ENCODE measurements around the gene ADAMTSL4.

Gene ADAMTSL4

DNA sequence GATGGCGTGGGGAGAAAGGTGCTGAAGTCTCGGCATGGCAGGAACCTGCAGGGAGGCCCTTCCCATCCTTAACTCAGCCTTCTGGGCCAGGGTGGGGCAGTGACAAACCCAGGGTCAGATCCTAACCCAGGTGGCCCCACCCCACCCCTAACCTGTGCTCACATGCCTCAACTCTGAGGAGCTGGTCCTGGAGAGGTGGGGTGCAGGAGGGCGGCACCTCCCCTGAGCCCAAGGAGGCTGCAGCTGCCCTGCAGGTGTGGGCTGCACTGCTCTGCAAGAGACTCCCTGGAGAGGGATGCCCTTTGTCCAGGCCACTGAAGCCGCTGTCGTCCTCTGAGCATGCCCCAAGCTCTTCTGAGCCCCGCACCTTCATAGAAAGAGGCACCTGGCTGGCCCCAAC is 15.2 kb upstream of the ADAMTSL4 start:
- in situ Hi-C loops (cut with MboI; ENCODE audit: low sequenced_read_pairs) = no loop called here

DNA sequence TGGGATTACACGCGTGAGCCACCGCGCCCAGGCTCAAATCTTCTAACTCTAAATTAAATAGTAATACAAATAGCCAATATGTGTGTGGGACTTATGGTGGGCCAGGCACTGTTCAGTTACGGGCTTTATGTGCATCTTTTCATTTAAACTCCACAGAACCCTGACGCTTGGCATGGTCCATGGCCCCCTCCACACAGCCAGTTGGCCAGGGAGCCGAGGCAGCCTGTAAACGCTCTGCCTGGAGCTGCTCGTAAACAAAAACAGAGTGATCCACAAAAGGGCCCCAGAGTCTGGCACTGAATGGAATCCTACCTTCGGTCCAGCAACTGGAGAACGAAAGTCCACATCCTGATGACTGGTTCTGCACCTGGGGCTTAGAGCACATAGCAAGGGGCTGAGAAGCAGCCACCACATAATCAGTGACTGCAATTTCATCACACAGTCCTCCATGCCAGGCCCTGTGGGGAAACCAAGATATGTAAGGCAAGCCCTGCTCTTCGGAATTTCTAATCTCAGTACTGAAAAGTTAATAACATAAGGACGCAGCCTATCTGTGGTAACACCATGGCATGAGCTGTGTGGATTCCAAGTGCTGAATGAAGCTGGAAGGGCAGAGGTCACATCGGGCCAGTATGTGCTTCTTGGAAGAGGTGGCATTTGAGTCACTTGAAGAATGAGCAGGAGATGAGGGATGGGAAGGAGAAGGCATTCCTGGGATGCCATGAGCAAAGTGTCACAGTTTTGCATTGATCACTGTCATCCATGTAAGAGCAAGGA is 13.5 kb upstream of the ADAMTSL4 start:
- in situ Hi-C loops (cut with MboI; ENCODE audit: low sequenced_read_pairs) = no loop called here

DNA sequence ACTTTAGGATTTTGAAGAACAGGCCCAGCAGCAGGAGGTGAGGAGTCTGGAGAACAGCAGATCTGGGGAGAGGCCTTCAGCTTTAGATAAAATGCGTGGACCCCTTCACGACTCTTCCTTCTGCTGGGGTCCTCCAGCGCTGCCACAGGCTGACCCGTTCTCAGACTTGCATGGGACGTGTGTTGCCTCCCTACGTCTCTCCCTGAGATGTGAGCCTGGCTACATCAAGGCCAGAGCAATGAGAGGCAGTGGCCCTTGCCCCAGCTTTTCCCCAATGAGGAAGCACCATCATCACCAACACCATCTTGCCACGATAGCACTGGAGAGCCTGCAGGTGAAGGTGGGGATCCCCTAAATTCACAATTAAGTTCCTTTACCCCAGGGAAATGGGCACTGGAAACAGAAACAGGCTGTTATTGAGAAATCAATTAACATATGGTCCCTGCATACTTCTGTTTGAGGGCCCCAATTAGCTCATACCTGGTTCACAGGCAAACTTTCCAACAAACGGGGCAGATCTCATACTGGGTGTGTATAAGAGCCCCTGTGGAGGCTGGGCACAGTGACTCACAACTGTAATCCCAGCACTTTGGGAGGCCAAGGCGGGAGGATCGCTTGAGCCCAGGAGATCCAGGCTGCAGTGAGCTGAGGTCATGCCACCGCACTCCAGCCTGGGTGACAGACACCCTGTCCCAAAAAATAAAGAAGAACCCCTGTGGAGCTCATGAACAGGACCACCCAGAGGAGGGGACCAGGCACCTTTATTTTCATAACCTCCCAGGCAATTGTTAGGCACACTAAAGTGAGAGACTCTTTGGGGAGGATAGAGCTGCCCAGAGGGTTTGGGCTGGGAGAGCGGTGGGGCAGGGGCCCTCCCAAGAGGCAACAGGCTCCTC is 12.1 kb upstream of the ADAMTSL4 start:
- in situ Hi-C loops (cut with MboI; ENCODE audit: low sequenced_read_pairs) = no loop called here

DNA sequence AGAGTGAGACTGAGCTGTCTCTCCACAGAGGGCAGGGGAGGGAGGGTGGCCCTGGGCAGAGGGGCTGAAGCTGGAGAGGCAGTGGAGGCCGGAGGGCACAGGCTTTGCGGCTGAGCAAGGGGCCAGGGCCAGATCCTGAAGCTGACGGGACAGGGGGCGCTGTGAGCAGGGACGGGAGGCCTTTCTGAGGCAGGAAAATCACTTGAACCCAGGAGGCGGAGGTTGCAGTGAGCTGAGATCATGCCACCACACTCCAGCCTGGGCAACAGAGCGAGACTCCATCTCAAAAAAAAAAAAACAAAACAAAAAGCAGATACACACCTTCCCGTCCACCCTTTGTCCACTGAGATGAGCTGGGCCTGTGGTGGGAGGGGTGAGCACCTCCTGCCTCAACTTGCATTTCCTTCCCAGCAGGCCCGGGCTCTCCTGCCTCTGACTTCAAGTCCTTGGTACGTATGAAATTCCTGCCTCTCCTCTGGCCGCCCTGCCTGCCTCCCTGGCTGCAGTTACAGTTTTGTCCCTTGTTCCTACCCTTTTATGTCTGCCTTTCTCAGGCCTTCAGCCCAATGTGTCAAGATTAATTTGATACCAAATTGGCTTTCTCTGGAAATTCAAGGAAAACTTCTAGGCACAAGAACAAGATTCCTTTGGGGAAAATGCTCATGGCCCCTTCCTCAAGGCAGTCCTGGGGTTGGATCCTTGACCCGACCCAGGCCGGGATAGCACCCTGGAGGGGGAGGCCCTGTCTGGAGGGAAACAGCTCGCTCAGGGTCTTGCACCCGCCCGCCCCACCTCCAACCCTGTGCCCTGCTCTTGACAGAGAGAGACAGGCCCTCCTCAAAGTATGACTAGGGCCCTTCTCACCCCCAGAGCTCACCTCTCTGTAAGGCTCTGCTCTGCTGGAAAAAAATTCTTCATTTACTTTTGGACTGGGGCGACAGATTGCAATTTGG is 11.2 kb upstream of the ADAMTSL4 start:
- in situ Hi-C loops (cut with MboI; ENCODE audit: low sequenced_read_pairs) = no loop called here

DNA sequence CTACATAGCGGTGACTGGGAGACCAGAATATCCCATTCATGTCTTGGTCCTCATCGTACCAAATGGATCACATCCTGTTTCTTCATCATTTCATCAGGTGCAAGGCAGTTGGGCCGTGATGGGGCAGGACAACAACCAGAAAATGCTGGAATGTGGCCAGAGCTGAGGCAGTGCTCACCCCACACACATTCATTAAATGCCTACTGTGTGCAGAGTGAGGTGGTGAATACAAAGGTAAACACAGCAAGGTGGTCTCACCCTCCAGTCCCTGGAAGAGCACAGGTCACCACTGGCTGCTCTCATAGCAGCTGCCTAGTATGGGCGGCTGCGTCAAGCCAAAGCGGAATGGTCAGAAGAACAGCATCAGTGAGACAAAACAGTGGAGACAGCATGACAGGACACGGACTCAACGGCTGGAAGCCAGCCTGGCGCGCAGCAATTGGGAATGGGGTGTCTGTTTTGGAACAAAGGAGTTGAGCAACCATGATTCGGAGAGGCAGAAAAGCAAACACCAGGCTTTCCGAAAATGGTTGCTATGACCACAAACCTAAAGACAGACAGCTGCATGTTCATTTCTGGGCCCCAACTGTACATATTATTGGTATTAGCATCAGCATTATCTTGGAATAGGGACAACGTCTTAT is 5.6 kb upstream of the ADAMTSL4 start:
- in situ Hi-C loops (cut with MboI; ENCODE audit: low sequenced_read_pairs) = no loop called here

DNA sequence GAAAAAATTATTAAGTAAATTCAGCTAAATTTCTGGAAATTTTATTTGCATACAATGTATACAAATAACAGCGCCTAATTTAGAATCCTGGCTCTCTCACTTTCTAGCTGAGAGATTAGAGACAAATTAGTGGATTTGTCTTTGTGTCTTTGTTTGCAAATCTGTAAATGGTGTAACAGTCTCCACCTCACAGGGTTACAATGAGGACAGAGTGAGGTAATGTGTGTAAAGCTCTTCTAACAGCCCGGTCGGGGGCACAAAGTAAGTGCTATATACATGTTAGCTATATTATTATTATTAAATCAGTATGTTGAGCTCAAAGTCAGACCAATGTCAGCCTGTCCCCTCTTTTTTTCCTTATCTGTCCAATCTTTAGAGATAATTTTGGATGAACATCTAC is 5.0 kb upstream of the ADAMTSL4 start:
- in situ Hi-C loops (cut with MboI; ENCODE audit: low sequenced_read_pairs) = no loop called here

DNA sequence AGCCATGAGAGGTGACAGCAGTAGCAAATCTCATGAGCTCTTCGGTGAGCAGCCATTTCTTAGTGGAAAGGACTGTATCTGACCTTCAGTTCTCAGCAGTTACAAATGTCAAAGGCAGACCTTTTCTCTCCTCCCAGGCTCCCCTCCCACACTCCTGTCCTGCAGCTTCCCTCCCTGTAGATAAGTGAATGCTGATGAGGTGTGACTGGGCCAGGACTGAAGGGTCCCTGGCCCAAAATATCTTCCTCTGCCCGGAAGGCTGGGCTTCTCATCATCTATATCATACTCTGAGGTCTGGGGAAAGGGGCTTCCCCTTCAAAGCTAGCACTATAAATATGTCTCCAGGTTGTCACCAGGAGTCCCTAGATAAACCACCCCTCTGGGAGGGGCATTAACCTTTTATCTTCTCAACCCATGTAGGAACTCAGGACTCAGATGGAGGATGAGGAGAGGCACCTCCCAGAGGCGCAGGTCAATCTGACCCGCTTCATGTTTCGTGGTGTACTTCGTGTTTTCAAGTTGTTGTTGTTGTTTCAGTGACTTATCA is 3.6 kb upstream of the ADAMTSL4 start:
- in situ Hi-C loops (cut with MboI; ENCODE audit: low sequenced_read_pairs) = no loop called here

DNA sequence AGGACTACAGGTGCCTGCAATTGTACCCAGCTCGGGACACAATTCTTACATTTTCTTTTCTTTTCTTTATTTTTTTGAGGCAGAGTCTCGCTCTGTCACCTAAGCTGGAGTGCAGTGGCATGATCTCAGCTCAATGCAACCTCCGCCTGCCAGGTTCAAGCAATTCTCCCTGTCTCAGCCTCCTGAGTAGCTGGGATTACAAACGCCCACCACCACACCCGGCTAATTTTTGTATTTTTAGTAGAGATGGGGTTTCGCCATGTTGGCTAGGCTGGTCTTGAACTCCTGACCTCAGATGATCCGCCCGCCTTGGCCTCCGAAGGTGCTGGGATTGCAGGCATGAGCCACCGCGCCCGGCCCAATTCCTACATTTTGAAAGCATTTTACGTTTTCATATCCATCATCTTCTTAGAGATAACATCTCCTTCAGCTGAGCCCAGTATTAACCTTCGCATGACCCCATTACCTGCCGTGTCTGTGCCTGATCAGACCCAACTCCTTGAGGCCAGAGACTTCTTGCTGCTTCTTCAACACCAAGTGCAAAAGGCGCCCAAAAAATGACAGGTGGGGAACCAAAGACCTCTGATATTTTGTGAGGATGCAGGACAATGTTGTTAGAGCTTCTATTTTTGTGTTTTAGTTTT is 2.8 kb upstream of the ADAMTSL4 start:
- in situ Hi-C loops (cut with MboI; ENCODE audit: low sequenced_read_pairs) = no loop called here

DNA sequence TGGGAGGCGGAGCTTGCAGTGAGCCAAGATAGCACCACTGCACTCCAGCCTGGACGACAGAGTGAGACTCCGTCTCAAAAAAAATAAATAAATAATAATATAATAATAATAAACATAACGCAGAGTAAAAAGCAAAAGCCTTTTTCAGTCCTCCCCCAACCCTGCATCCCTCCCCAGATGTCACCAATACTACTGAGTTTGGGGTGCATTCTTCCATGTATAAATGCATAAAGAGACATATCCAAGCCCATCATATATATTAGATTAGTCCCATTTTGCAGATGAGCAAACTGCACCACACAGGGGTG is 930 bp upstream of the ADAMTSL4 start:
- in situ Hi-C loops (cut with MboI; ENCODE audit: low sequenced_read_pairs) = no loop called here

DNA sequence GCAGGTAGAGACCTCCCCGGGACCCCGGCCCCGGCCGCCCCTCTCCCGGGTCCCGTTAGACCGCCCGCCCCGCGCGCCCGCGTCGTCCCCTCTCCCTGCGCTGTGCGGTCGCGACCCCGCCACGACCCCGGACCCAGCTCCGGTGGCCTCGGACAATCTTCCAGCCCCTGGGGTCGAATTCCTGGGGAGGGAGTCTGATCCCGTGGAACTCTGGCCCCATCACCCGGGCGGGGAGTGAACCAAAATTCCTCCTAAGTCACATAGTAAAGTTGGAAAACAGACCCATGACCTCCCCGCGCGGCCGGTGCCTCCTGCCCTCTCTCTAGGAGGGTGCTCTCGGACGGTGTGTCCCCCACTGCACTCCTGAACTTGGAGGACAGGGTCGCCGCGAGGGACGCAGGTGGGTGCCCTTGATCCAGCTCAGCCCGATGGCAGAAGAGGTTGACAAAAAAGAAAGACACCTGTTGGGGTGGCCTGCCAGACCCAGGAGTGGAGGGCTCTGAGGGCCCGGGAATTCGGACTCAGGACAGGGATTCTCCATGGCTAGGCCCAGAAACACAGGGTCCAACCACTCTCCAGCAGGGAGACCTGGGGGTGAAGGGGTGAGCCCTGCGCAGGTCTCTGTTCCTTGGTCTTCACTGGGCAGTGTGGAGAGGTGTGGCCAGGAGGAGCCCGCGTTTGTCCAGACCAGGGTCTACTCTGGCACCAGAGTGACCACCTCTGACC is 451 bp downstream of the ADAMTSL4 start:
- in situ Hi-C loops (cut with MboI; ENCODE audit: low sequenced_read_pairs) = no loop called here

DNA sequence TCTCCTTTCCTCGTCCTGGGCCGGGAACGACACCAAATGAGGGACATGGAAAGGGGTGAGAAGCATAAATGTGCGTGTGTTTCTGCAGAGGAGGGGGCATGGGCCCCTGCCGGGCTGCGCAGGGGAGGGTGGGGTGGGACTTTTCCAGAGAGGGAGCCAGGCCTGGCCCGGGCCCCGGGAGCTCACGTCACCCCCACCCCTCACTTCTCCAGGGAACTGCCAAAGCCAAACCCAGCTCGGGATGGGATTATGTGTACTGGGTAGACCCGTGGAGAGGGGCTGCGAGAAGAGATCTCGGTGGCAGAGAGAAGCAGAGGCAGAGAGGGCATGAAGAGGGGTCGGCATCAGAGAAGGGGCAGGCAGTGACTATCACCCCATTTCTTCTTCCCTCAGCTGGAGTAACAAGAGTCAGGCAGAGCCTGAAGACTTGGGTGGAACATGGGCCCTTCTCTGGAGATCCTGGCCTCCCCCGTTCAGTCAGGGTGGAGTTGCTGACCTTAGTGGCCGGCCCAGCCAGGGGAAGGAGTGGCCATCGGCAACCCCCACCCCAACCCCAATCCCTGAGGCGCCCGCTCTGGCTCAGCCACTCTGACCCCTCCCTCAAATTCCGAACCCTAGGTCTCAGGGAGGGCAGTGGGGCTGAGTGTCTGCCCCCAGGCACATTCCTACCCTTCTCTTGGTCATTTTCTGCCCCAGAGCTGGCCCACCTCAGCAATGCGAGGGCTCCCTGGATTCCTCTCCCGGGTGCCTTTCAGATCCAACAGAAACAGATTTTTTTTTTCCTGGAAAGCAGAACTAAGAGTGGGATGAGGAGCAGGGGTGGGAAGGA is 1.2 kb downstream of the ADAMTSL4 start:
- in situ Hi-C loops (cut with MboI; ENCODE audit: low sequenced_read_pairs) = no loop called here

DNA sequence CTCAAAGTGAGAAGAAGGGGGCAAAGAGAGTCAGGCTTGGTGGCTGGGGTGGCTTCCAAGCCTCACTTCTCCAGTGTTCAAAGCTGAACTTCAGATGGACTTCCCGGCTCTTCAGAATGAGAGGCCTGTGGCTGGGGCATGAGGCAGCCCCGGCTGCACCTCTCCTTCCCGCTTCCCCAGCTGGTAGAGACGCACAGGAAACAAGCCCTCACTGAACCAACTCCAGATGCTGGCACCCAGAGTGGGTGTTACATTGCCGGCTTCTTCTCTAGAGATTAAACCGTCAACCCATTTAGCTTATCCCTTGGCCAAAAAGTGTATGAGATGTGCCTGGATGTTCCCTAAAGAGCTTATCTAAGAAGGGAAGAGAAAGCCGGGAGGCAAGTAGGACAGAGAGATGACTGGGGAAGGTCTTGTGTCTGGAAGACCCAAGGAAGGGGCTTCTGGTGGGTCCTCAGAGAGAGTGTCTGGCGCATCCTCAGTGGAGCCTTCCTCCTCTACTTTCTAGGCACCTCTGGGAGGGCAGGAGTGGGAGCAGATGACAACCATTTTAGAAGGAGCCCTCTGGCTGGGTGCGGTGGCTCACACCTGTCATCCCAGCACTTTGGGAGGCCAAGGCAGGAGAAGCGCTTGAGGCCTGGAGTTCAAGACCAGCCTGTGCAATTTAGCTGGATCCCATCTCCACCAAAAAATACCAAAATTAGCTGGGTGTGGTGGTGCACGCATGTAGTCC is 2.0 kb downstream of the ADAMTSL4 start:
- in situ Hi-C loops (cut with MboI; ENCODE audit: low sequenced_read_pairs) = no loop called here

DNA sequence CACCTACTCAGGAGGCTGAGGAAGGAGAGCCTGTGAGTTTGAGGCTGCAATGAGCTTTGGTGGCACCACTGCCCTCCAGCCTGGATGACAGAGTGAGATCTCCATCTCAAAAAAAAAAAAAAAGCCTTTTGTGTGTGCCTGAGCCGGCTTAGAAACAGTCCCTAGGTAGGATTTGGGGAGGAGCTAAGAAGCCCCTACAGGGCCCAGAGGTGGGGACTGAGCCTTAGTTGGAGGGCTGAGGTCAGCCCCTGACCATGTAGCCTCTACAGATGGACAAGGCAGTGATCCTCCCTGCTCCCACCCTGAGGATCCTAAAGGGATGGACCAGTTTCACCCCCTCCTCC is 2.5 kb downstream of the ADAMTSL4 start:
- in situ Hi-C loops (cut with MboI; ENCODE audit: low sequenced_read_pairs) = no loop called here

DNA sequence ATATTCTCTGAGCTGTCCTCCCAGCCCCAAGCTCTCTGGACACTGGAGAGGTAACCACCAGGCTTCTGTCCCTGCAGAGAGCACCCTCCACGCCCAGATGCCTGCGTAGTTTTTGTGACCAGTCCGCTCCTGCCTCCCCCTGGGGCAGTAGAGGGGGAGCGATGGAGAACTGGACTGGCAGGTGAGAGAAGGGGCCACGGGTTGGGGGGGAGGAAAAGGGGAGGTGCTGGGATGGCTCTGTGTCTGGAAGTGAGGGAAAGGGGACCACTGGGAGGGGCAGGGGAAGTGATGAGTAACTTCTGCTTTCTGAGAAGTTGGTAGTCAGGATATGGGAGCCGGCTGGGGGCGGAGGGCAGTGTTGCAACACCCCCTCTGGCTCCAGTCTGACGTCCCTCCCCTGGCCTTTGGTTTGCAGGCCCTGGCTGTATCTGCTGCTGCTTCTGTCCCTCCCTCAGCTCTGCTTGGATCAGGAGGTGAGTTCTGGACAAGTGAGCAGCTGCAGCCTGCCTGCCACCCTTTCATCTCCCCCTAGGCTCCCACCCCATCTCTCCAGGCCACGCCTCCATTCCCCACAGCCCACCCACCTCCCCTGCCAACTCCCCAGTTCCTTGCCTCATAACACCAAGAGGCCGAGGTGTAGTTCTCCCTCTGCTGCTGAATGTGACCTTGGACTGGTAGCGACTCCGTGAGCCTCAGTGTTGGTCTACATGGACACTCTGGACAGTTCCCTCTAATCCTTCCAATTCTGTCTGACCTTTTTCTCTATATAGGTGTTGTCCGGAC is 3.1 kb downstream of the ADAMTSL4 start:
- in situ Hi-C loops (cut with MboI; ENCODE audit: low sequenced_read_pairs) = no loop called here

DNA sequence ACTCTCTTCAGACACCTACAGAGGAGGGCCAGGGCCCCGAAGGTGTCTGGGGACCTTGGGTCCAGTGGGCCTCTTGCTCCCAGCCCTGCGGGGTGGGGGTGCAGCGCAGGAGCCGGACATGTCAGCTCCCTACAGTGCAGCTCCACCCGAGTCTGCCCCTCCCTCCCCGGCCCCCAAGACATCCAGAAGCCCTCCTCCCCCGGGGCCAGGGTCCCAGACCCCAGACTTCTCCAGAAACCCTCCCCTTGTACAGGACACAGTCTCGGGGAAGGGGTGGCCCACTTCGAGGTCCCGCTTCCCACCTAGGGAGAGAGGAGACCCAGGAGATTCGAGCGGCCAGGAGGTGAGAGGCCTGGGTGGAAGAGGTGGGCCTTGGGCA is 3.7 kb downstream of the ADAMTSL4 start:
- in situ Hi-C loops (cut with MboI; ENCODE audit: low sequenced_read_pairs) = no loop called here

DNA sequence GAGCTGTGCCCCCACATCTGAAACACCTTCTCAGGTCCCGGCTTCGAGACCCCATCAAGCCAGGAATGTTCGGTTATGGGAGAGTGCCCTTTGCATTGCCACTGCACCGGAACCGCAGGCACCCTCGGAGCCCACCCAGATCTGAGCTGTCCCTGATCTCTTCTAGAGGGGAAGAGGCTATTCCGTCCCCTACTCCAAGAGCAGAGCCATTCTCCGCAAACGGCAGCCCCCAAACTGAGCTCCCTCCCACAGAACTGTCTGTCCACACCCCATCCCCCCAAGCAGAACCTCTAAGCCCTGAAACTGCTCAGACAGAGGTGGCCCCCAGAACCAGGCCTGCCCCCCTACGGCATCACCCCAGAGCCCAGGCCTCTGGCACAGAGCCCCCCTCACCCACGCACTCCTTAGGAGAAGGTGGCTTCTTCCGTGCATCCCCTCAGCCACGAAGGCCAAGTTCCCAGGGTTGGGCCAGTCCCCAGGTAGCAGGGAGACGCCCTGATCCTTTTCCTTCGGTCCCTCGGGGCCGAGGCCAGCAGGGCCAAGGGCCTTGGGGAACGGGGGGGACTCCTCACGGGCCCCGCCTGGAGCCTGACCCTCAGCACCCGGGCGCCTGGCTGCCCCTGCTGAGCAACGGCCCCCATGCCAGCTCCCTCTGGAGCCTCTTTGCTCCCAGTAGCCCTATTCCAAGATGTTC is 4.3 kb downstream of the ADAMTSL4 start:
- in situ Hi-C loops (cut with MboI; ENCODE audit: low sequenced_read_pairs) = no loop called here

DNA sequence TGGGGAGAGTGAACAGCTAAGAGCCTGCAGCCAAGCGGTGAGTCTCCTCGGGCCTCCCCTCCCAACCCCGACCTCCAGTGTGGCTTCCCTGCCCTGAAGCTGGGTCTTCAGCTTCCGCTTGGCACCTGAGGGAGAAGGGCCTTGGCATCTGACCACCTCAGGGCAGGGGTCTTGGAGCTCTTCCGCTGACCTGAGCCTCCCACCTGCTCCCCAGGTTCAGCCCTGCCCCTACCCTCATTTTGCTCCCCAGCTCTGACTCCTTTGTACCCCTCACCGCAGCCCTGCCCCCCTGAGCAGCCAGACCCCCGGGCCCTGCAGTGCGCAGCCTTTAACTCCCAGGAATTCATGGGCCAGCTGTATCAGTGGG is 4.9 kb downstream of the ADAMTSL4 start:
- in situ Hi-C loops (cut with MboI; ENCODE audit: low sequenced_read_pairs) = no loop called here
